ENCODE results near the gene RSPO1. TPM values are rescaled to one million over a fixed set of nuclear protein-coding genes. Genes with fewer than 3 reads are reported as not detected.

Gene RSPO1
- total and polyA plus RNA-seq, 8 donors: 0.09 to 0.46 (median 0.13) TPM; not detected in 3

DNA sequence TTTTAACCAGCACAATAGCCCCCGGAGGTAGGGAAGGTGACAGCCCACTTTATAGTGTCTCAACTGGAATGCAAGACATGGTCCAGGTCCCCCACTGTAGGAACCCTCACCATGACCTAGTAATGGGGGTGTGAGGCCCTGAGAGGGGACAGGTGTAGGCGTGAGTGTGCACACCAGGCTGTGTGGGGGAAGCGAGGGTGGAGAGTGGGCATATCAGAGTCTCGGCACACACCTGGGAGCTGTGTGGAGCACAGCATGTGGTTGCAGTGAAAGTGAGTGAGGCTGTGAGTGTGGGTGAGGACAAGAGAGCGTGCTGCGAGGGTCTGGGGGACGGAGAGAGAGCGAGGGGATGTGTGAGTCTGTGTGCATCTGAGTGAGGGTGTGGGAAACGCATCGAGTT is 17.1 kb upstream of the RSPO1 start:
- Histone ChIP-seq H3K4me3 (no peak overlapping the region), H3K4me1 (no peaks in the 10 kb centered on the region), H3K9me3 (no peaks in the 10 kb centered on the region), H3K27me3 (no peaks in the 10 kb centered on the region), H3K36me3 (no peaks in the 10 kb centered on the region), H3K27ac (no peak overlapping the region)
- no peak for TF ChIP-seq CTCF (IDR thresholded peaks at IDR 0.05)
- 62 to 65% methylated on average over 10 of the region's 10 CpGs for WGBS, 2 donors
- DNase-seq: no peak
- intact Hi-C loops (cut with DNase I): no loop called here
- ATAC-seq: no peak
- no peak for FAIRE-seq

DNA sequence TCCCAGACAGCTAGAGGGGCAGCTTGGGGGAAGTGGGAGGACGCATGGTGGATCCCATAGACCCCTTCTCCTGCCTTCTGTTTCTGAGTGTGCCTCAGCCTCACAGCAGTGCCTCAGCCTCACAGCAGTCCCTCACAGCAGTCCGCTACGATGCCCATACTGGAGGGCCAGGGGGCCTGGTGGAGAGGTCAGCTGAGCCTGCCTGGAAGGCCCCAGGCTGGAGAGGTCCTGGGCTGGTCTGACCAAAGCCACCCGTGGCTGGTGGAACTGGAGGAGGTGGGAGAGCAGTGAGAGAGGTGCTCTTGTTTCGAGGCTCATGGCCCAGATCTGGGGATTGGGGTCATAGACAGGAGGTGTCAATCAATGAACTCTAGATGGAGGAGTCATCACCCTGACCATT is 16.0 kb upstream of the RSPO1 start:
- no peaks in the 10 kb centered on the region for H3K27me3 ChIP-seq
- no peaks in the 10 kb centered on the region for H3K4me1 ChIP-seq
- TF ChIP-seq CTCF (IDR thresholded peaks at IDR 0.05): no peak
- 68 to 72% methylated on average over 5 of the region's 5 CpGs for WGBS, 2 donors
- intact Hi-C loops (cut with DNase I): no loop called here
- H3K4me3 ChIP-seq: no peak overlapping the region
- DNase-seq (no peak), FAIRE-seq (no peak), ATAC-seq (no peak)
- no peaks in the 10 kb centered on the region for H3K36me3 ChIP-seq
- H3K9me3 ChIP-seq: no peaks in the 10 kb centered on the region
- no peak overlapping the region for H3K27ac ChIP-seq

GRCh38 chr1:37650173-37650572 is 15.5 kb upstream of the RSPO1 start:
- DNase-seq: no peak
- no peaks in the 10 kb centered on the region for H3K4me1 ChIP-seq
- WGBS, 2 donors: 51 to 70% methylated on average over 5 of the region's 5 CpGs
- intact Hi-C loops (cut with DNase I): no loop called here
- no peak for TF ChIP-seq CTCF (IDR thresholded peaks at IDR 0.05)
- H3K27ac ChIP-seq: no peak overlapping the region
- H3K9me3 ChIP-seq: no peaks in the 10 kb centered on the region
- no peaks in the 10 kb centered on the region for H3K27me3 ChIP-seq
- FAIRE-seq: no peak
- no peak for ATAC-seq
- H3K36me3 ChIP-seq: no peaks in the 10 kb centered on the region
- no peak overlapping the region for H3K4me3 ChIP-seq

DNA sequence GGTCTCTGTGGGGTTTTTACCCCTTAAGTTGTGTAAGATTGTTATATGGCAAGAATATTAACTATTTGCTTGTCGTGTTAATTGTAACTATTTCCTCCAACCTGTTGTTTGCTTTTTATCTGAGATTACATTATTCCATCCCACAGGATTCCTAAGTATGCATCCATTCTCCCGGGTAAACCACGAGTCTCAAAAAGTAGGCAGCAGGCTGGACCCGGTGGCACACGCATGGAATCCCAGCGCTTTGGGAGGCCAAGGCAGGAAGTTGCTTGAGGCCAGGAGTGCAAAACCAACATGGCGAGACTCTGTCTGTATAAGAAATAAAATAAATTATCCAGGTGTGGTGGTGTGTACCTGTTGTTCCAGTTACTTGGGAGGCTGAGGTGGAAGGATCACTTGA is 12.6 kb upstream of the RSPO1 start:
- H3K4me3 ChIP-seq: no peak overlapping the region
- TF ChIP-seq CTCF (IDR thresholded peaks at IDR 0.05): no peak
- H3K27me3 ChIP-seq: no peaks in the 10 kb centered on the region
- WGBS, 2 donors: 55 to 73% methylated on average over 7 of the region's 7 CpGs
- no peaks in the 10 kb centered on the region for H3K9me3 ChIP-seq
- H3K36me3 ChIP-seq: no peaks in the 10 kb centered on the region
- no peak overlapping the region for H3K27ac ChIP-seq
- intact Hi-C loops (cut with DNase I): no loop called here
- no peaks in the 10 kb centered on the region for H3K4me1 ChIP-seq
- ATAC-seq: no peak
- no peak for FAIRE-seq
- DNase-seq: no peak

DNA sequence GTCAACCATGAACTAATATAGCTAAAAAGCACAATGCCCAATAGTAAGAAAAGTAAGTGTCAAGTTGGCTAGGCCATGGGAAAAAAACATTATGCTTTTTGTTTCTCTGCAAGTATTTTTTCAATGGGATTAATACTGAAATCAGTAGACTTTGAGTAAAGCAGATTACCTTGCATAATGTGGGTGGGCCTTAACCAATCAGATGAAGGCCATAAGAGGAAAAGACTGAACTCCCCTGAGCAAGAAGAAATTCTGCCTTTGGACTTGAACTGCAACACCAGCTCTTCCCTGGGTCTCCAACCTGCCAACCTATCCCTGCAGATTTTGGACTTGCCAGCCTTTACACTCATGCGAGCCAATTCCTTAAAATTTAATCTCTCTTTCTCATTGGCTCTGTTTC is 6.4 kb upstream of the RSPO1 start:
- Histone ChIP-seq H3K4me3 (no peak overlapping the region), H3K27me3 (no peaks in the 10 kb centered on the region), H3K27ac (no peak overlapping the region), H3K9me3 (no peaks in the 10 kb centered on the region), H3K36me3 (no peaks in the 10 kb centered on the region), H3K4me1 (no peaks in the 10 kb centered on the region)
- FAIRE-seq (no peak), ATAC-seq (no peak), DNase-seq (no peak)
- WGBS, 2 donors: 78 to 83% methylated on average over 1 of the region's 1 CpG
- intact Hi-C loops (cut with DNase I): no loop called here
- no peak for TF ChIP-seq CTCF (IDR thresholded peaks at IDR 0.05)

Measured in pancreas (tissue), 10 donors.